Measurements from ENCODE around the gene INPP4A.

GRCh38 chr2:98556344-98557033, 111.8 kb downstream of the INPP4A start:
- no peak for TF ChIP-seq ZNF138 (CRISPR knock-in tag; IDR thresholded peaks at IDR 0.05; ENCODE audit: low read depth)
- no peak for TF ChIP-seq E2F5 (CRISPR knock-in tag; conservative IDR thresholded peaks at IDR 0.05)
- no peak for TF ChIP-seq FOXM1 (CRISPR knock-in tag; IDR thresholded peaks at IDR 0.05)
- TF ChIP-seq FOXK1 (CRISPR knock-in tag; IDR thresholded peaks at IDR 0.05; ENCODE audit: borderline replicate concordance, low read depth), result no peak
- no peak for TF ChIP-seq NFYB (CRISPR knock-in tag; IDR thresholded peaks at IDR 0.05)
- no peak for TF ChIP-seq SKI (IDR thresholded peaks at IDR 0.05; ENCODE audit: partially characterized antibody)
- no peak for TF ChIP-seq RBM39 (IDR thresholded peaks at IDR 0.05; ENCODE audit: low read depth, low read length, poor library complexity, severe bottlenecking)
- no peak for TF ChIP-seq JUNB (CRISPR knock-in tag; IDR thresholded peaks at IDR 0.05; ENCODE audit: borderline replicate concordance)
- TF ChIP-seq ESRRA (CRISPR knock-in tag; IDR thresholded peaks at IDR 0.05; ENCODE audit: low read depth), result no peak
- no peak for TF ChIP-seq ZNF772 (CRISPR knock-in tag; IDR thresholded peaks at IDR 0.05)
- TF ChIP-seq CTCF (CRISPR knock-in tag; IDR thresholded peaks at IDR 0.05), result no peak
- TF ChIP-seq REPIN1 (CRISPR knock-in tag; IDR thresholded peaks at IDR 0.05; ENCODE audit: borderline replicate concordance, low read depth), result no peak
- no peak for TF ChIP-seq ZNF318 (CRISPR knock-in tag; IDR thresholded peaks at IDR 0.05)
- TF ChIP-seq ZSCAN9 (CRISPR knock-in tag; IDR thresholded peaks at IDR 0.05; ENCODE audit: borderline replicate concordance), result no peak
